Liver (tissue), 9 donors: ENCODE results near the gene PKIG. TPM values are rescaled to one million over a fixed set of nuclear protein-coding genes. Genes with fewer than 3 reads are reported as not detected.

Experiments used
- DNase-seq: peaks from one replicate; pipeline ENCODE4 v3.0.0-alpha.2; 2017; ENCODE audit warnings: low spot score
- H3K27ac ChIP-seq, 2 donors: one replicate each; pipeline ENCODE4 v1.7.0; 2013; ENCODE audit warnings: inconsistent platforms in 2 of 2, low read length in 2 of 2, control low read depth in 1 of 2, low read depth in 1 of 2, mild to moderate bottlenecking in 1 of 2
- H3K27me3 ChIP-seq, 4 donors: one replicate each; pipeline versions ENCODE4 v1.6.1 to v1.7.0; 2013; ENCODE audit warnings: low read length in 3 of 4, inconsistent platforms in 1 of 4, mild to moderate bottlenecking in 1 of 4, moderate library complexity in 1 of 4; ENCODE audit not compliant: control insufficient read depth in 4 of 4, insufficient read depth in 4 of 4
- H3K36me3 ChIP-seq, 4 donors: one replicate each; pipeline versions ENCODE4 v1.6.1 to v1.7.0; 2013; ENCODE audit warnings: low read length in 3 of 4, mild to moderate bottlenecking in 3 of 4, low read depth in 1 of 4, moderate library complexity in 1 of 4; ENCODE audit not compliant: control insufficient read depth in 4 of 4, insufficient read depth in 3 of 4
- H3K4me1 ChIP-seq, 4 donors: one replicate each; pipeline versions ENCODE4 v1.6.1 to v1.7.0; 2013; ENCODE audit warnings: low read length in 3 of 4, mild to moderate bottlenecking in 3 of 4, moderate library complexity in 1 of 4; ENCODE audit not compliant: control insufficient read depth in 4 of 4, insufficient read depth in 4 of 4
- H3K4me3 ChIP-seq, 3 donors: one replicate each; pipeline versions ENCODE4 v1.6.1 to v1.7.0; 2013; ENCODE audit warnings: low read length in 3 of 3, control low read depth in 1 of 3, low read depth in 1 of 3, mild to moderate bottlenecking in 1 of 3
- H3K9ac ChIP-seq, 2 donors: one replicate each; pipeline ENCODE4 v1.7.0; 2013; ENCODE audit warnings: low read length in 2 of 2, mild to moderate bottlenecking in 2 of 2, moderate library complexity in 2 of 2, control low read depth in 1 of 2, low read depth in 1 of 2
- H3K9me3 ChIP-seq, 4 donors: one replicate each; pipeline versions ENCODE4 v1.6.1 to v1.7.0; 2013; ENCODE audit warnings: low read length in 3 of 4; ENCODE audit not compliant: control insufficient read depth in 4 of 4
- EGR1 ChIP-seq, 2 donors: IDR thresholded peaks; 2 replicates each; pipeline ENCODE4 v1.6.1; 2016 to 2018; ENCODE audit warnings: antibody characterized with exemption in 2 of 2, low read depth in 2 of 2
- FOXA1 ChIP-seq: IDR thresholded peaks from 2 replicates; pipeline ENCODE4 v1.6.1; 2016; ENCODE audit warnings: antibody characterized with exemption
- FOXA2 ChIP-seq: IDR thresholded peaks from 2 replicates; pipeline ENCODE4 v1.6.1; 2016; ENCODE audit warnings: antibody characterized with exemption
- GABPA ChIP-seq, 2 donors: IDR thresholded peaks in 1 of 2; conservative IDR thresholded peaks in 1 of 2; 2 replicates each; pipeline ENCODE4 v1.6.1; 2016; ENCODE audit warnings: antibody characterized with exemption in 2 of 2, mild to moderate bottlenecking in 1 of 2, moderate library complexity in 1 of 2
- JUND ChIP-seq, 2 donors: IDR thresholded peaks; 2 replicates each; pipeline ENCODE4 v1.6.1; 2016; ENCODE audit warnings: antibody characterized with exemption in 2 of 2
- NR2F2 ChIP-seq: IDR thresholded peaks from 2 replicates; pipeline ENCODE4 v1.6.1; 2016; ENCODE audit warnings: antibody characterized with exemption
- RAD21 ChIP-seq, 2 donors: IDR thresholded peaks; 2 replicates each; pipeline ENCODE4 v1.6.1; 2016; ENCODE audit warnings: antibody characterized with exemption in 2 of 2, mild to moderate bottlenecking in 2 of 2
- RXRA ChIP-seq, 2 donors: IDR thresholded peaks; 2 replicates each; pipeline ENCODE4 v1.6.1; 2017 to 2018; ENCODE audit warnings: antibody characterized with exemption in 2 of 2, mild to moderate bottlenecking in 1 of 2
- YY1 ChIP-seq: IDR thresholded peaks from 2 replicates; pipeline ENCODE4 v1.6.1; 2016; ENCODE audit warnings: antibody characterized with exemption, mild to moderate bottlenecking
- WGBS: extraction: QIAGEN DNeasy Blood & Tissue Kit; methylation state at CpG from one replicate; pipeline ENCODE4 v1.1.7; 2013; 5-methylcytosine and 5-hydroxymethylcytosine counted together
- polyA plus RNA-seq, 2 donors: library from polyadenylated mRNA; stranded (reverse) in 1 of 2; unstranded in 1 of 2; fragments of 200-250 nt in 1 of 2; fragments of >200 nt in 1 of 2; fragmentation: Nextera tagmentation in 1 of 2; extraction: Ambion mirVana in 1 of 2; gene quantifications; one replicate each; pipeline versions ENCODE4 v1.2.1 to v1.2.3, GENCODE V29; 2013 to 2015
- total RNA-seq, 2 donors: library from RNA; depleted of rRNA; stranded (reverse); fragments of >200 nt; gene quantifications; one replicate each; pipeline ENCODE4 v1.2.3, GENCODE V29; 2014
- TF ChIP-seq, protein P1 (sequence below): IDR thresholded peaks from 2 replicates; pipeline ENCODE4 v1.6.1; 2016; ENCODE audit warnings: antibody characterized with exemption
- TF ChIP-seq, protein P2 (sequence below): IDR thresholded peaks from 2 replicates; pipeline ENCODE4 v1.6.1; 2016; ENCODE audit warnings: antibody characterized with exemption
- TF ChIP-seq, protein P3 (sequence below): fragments of 150-350 bp; IDR thresholded peaks from 2 replicates; pipeline ENCODE4 v1.5.1; 2017; ENCODE audit warnings: improper control_type of control experiment, low read depth, low read length; ENCODE audit not compliant: missing input control
- donor health status: healthy.
- donor health status: healthy.
- donor health status: healthy.
- donor health status: healthy.
- donor health status: healthy.

PKIG gene
- total and polyA plus RNA-seq, 4 donors = 10.6 to 24.3 (median 23.4) TPM

DNA sequence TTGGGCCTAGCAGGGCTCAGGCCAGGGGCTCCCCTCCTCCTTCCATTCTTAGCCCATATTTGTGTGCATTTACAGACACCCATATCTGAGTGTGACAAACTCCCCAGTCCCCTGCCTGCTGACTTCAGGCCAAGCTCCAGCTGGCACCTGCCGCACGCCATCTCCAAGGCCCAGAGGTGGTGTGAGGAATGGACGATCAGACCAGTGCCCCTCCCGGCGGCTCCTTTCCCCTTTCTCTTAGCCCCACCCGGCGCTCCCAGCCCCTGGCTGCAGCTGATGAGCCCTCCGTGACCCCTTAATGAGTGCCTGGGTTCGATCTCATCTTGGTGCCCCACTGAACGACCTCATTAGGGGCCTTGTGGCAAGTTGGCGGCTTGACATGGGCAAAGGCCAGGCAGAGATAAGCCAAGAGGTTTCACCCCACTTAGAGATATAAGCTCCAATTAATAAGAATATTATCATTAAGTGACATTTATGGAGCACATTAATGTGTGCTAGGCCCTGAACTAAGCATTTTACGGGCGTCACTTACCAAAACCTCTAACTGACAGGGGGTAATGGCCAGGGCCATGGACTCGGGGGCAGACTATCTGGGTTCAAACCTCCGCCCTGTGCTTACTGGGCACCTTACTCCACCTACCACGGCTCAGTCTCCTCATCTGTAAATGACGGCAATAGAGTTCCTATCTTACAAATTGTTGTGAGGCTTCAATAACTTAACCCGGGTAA, 51.7 kb downstream of the PKIG start:
- Histone ChIP-seq H3K27ac (no peak overlapping the region), H3K36me3 (peaks cover 0 to 2% (median 0%) of the 10 kb centered on the region in 4 donors), H3K4me3 (no peak overlapping the region), H3K9me3 (no peaks in the 10 kb centered on the region), H3K4me1 (no peaks in the 10 kb centered on the region), H3K9ac (no peak overlapping the region), H3K27me3 (no peaks in the 10 kb centered on the region)
- no peak for DNase-seq
- 87% methylated on average over 18 of the region's 18 CpGs for WGBS
- TF ChIP-seq JUND (IDR thresholded peaks at IDR 0.05) (no peak), YY1 (no peak), GABPA (IDR thresholded peaks at IDR 0.05 in 1 of 2, conservative IDR thresholded peaks at IDR 0.05 in 1 of 2) (no peak), RAD21 (IDR thresholded peaks at IDR 0.05) (no peak)

DNA sequence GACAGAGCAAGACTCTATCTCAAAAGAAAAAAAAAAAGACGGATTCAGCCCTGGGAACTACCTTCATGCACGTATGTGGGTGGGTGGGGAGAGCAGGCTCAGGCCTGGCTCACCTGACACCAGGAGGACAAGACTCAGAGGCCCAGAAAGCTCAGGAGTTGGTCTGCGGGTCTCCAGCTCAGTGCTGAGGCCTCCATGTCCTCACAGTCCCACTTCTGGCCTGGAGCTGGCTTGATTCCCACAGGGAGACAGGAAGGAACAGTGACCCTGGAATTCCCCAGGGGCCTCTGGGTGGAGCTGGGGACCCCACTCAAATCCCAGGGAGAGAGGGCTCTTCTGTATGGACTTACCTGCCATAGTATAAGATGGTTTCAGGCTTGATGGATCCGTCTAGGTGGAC, 53.5 kb downstream of the PKIG start:
- no peaks in the 10 kb centered on the region for H3K27me3 ChIP-seq
- H3K4me1 ChIP-seq = no peaks in the 10 kb centered on the region
- TF ChIP-seq GABPA (IDR thresholded peaks at IDR 0.05 in 1 of 2, conservative IDR thresholded peaks at IDR 0.05 in 1 of 2) (no peak), FOXA2 (no peak), NR2F2 (no peak)
- TF ChIP-seq, protein P1, sequence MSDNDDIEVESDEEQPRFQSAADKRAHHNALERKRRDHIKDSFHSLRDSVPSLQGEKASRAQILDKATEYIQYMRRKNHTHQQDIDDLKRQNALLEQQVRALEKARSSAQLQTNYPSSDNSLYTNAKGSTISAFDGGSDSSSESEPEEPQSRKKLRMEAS = no peak
- peaks cover 0 to 2% (median 0%) of the 10 kb centered on the region in 4 donors for H3K36me3 ChIP-seq
- no peak overlapping the region for H3K4me3 ChIP-seq
- no peak for DNase-seq
- H3K9me3 ChIP-seq = no peaks in the 10 kb centered on the region
- H3K27ac ChIP-seq = no peak overlapping the region
- WGBS = 94% methylated on average over 4 of the region's 4 CpGs
- H3K9ac ChIP-seq = no peak overlapping the region

DNA sequence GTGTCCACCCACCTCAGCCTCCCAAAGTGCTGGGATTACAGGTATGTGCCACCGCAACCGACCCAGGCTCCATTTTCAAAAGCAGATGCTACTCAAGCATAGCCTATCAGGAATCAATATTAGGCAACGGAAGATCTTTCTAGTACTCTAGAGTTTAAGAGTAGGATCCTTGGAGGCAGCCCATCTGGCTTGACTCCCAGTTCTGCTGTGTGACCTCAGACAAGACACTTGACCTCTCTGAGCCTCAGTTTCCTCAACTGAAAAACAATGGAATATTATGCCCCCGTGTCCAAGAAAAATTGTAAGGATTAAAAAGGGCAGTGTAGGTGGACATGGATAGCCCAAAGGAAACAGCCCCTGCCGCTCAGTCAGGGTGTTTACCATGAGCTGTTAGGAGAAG, 54.7 kb downstream of the PKIG start:
- H3K36me3 ChIP-seq = peaks cover 0 to 2% (median 0%) of the 10 kb centered on the region in 4 donors
- 95% methylated on average over 5 of the region's 5 CpGs for WGBS
- peaks cover 0 to 2% (median under 1%) of the 10 kb centered on the region in 4 donors for H3K4me1 ChIP-seq
- H3K9me3 ChIP-seq = no peaks in the 10 kb centered on the region
- no peak for TF ChIP-seq NR2F2
- TF ChIP-seq, protein P2, sequence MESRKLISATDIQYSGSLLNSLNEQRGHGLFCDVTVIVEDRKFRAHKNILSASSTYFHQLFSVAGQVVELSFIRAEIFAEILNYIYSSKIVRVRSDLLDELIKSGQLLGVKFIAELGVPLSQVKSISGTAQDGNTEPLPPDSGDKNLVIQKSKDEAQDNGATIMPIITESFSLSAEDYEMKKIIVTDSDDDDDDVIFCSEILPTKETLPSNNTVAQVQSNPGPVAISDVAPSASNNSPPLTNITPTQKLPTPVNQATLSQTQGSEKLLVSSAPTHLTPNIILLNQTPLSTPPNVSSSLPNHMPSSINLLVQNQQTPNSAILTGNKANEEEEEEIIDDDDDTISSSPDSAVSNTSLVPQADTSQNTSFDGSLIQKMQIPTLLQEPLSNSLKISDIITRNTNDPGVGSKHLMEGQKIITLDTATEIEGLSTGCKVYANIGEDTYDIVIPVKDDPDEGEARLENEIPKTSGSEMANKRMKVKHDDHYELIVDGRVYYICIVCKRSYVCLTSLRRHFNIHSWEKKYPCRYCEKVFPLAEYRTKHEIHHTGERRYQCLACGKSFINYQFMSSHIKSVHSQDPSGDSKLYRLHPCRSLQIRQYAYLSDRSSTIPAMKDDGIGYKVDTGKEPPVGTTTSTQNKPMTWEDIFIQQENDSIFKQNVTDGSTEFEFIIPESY = no peak
- no peak for TF ChIP-seq EGR1 (IDR thresholded peaks at IDR 0.05; ENCODE audit: low read depth in 2 of 2)
- TF ChIP-seq RXRA (IDR thresholded peaks at IDR 0.05) = no peak
- TF ChIP-seq FOXA2 = no peak
- no peak for TF ChIP-seq FOXA1
- TF ChIP-seq, protein P3, sequence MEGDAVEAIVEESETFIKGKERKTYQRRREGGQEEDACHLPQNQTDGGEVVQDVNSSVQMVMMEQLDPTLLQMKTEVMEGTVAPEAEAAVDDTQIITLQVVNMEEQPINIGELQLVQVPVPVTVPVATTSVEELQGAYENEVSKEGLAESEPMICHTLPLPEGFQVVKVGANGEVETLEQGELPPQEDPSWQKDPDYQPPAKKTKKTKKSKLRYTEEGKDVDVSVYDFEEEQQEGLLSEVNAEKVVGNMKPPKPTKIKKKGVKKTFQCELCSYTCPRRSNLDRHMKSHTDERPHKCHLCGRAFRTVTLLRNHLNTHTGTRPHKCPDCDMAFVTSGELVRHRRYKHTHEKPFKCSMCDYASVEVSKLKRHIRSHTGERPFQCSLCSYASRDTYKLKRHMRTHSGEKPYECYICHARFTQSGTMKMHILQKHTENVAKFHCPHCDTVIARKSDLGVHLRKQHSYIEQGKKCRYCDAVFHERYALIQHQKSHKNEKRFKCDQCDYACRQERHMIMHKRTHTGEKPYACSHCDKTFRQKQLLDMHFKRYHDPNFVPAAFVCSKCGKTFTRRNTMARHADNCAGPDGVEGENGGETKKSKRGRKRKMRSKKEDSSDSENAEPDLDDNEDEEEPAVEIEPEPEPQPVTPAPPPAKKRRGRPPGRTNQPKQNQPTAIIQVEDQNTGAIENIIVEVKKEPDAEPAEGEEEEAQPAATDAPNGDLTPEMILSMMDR = no peak
- H3K4me3 ChIP-seq = no peak overlapping the region
- no peaks in the 10 kb centered on the region for H3K27me3 ChIP-seq
- H3K27ac ChIP-seq = no peak overlapping the region
- H3K9ac ChIP-seq = no peak overlapping the region
- no peak for DNase-seq
